Ecto neural progenitor cell (in vitro differentiated cells): ENCODE results near the gene ZNF318.
A peak's percentile ranks its signal among the peaks of the same experiment; 100 is the strongest.
"Not testable (repeated sequence)": the region's sequence is repeated elsewhere in the genome, so short reads cannot be mapped to it uniquely, and the experiment has no call there.

Source experiments
- DNase-seq: peaks from one replicate; pipeline ENCODE4 v3.0.0-alpha.2; 2018; ENCODE audit warnings: low spot score

Gene ZNF318

DNA sequence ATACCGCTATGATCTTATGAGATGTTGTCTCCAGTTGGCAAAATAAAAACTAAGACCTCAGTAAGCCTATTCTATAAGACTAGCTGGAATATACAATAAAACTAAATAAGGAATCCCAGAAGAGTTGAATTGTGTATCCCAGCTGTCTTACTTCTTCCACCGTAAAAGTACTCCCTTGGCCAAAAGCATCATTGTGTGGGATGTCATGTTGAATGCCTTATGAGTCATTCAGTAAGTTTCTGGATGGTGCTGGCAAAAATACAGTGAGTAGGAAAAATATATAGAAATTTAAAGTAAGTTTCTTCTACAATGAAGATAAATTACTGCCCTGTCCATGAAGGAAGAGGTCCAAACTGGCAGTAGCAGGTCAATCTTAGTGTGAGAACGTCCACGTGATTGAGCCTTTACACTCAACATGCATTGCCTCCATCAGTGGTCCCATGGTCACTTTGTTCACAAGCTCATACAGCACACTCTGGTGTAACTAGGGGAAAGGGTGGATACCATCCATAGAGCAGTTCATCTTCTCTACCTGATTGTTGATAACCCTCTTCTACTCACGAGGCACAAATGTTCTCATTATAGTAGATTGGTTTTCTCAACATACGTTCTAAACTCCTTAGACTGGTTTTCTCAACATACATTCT is 13.7 kb upstream of the ZNF318 start:
- no peak for DNase-seq

DNA sequence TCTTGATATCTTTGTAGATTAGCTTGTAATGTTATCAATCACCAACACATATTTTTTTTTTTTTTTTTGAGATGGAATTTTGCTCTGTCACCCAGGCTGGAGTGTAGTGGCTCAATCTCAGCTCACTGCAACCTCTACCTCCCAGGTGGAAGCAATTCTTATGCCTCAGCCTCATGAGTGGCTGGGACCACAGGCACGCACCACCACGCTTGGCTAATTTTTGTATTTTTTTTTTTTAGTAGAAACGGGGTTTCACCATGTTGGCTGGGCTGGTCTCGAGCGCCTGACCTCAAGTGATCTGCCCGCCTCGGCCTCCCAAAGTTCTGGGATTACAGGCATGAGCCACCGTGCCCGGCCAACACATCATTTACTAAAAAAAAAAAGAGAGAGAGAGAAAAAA is 11.4 kb upstream of the ZNF318 start:
- DNase-seq: not testable (repeated sequence)

DNA sequence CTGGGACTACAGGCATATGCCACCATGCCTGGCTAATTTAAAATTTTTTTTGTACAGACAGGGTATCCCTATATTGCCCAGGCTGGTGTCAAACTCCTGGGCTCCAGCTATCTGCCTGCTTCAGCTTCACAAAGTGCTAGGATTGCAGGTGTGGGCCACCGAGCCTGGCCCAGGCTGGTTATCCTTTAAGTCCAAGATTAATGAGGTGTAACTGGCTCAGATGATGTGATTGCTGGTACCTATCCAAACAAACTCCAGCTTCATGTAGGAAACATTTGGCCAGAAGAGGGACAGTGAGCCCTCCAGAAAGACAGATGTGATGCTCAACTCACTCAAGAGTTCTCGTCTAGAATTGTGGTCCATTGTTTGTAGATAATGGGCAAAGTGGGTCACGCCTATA is 9.2 kb upstream of the ZNF318 start:
- no peak for DNase-seq

DNA sequence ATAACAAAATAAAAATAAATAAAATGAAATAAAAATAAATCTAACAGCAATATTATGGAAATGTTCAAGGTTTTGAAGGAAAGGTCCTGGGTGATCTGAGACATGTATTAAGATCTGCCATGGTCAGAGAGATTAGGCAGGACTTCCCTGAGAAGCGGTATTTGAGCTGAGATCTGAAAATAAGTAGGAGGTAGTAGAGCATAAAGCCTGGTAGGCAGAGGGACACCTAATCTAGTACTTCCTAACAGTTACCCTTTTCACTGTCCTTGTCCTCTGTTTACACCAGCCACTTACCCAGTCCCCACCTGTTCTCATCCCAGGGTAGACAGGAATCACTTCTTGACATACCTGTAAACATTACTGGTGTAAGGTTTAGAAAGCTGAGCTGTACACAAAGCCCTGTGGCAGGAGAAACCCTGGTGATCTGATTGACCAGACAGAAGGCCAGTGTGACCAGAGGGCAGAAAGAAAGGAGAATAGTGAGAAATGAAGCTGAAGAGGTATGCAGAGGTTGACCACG is 8.3 kb upstream of the ZNF318 start:
- no peak for DNase-seq

DNA sequence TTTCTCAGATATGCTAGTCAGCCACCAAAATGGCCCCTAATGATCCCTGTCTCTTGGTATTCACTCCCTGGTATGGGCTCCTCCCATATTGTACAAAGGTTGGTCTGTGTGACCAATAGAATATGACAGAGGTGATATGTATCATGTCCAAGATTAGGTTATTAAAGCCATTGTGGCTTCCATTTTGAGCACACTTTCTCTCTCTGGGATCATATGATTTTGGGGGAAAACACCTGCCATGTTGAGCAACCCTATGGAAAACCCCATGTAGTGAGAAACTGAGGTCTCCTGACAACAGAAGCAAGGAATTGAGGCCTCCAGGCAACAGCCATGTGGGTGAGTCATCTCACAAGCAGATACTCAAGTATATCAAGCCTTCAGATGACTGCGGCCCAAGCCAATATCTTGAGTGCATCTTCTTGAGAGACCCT is 7.1 kb upstream of the ZNF318 start:
- no peak for DNase-seq

DNA sequence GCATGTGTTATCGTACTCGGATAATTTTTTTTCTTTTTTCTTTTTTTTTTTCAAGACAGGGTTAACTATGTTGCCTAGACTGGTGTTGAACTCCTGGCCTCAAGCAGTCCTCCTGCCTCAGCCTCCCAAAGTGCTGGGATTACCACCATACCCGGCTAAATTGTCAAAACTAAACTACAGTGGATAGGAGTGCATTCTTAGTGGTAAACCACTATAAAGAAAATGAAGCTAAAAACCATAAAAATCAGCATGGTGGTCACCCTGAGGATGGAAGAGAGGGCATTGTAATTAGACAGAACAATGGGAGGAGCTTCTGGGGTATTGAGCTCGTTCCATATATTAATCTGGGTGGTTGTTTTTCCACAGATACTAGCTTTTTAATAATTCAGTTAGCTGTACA is 6.2 kb upstream of the ZNF318 start:
- DNase-seq: no peak

DNA sequence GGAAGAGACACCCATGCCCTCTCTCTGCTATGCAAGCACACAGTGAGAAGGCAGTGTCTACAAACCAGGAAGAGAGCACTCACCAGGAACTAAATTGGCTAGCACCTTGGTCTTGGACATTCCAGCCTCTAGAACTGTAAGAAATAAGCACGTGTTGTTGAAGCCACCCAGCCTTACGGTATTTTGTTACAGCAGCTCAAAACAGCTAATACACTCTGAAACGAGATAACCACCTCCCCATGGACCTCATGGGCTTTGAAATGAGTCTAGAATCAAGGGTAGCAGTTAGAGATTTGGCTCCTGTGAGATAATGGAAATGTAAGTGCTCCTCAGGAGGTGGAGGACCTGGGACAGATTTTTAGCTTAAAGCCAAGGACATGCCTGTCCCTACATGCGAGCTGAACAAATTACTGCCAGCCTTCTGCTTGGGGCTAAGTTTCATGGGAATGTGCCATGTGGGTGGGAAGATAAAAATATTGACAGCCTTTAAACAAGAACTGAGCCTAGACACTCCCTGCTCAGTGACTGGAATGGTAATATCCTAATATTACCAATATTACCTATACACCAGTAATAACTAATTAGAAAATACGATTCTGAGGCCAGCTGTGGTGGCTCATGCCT is 3.9 kb upstream of the ZNF318 start:
- DNase-seq: no peak

DNA sequence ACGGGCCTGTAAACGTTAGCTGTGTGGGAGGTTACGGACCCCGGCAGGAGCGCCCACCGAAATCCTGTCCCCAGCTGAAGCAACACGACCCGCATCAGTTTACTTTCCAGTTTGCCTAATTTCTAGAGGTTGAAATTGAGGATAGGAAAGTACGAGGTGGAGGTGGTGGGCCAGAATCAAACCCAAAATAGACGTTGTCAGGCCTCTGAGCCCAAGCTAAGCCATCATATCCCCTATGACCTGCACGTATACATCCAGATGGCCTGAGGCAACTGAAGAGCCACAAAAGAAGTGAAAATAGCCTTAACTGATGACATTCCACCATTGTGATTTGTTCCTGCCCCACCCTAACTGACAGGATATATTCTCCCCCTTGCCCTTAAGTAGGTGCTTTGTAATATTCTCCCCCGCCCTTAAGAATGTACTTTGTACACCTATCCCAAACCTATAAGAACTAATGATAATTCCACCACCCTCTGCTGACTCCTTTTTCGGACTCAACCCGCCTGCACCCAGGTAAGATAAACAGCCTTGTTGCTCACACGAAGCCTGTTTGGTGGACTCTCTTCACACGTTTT is 645 bp upstream of the ZNF318 start:
- not testable (repeated sequence) for DNase-seq

DNA sequence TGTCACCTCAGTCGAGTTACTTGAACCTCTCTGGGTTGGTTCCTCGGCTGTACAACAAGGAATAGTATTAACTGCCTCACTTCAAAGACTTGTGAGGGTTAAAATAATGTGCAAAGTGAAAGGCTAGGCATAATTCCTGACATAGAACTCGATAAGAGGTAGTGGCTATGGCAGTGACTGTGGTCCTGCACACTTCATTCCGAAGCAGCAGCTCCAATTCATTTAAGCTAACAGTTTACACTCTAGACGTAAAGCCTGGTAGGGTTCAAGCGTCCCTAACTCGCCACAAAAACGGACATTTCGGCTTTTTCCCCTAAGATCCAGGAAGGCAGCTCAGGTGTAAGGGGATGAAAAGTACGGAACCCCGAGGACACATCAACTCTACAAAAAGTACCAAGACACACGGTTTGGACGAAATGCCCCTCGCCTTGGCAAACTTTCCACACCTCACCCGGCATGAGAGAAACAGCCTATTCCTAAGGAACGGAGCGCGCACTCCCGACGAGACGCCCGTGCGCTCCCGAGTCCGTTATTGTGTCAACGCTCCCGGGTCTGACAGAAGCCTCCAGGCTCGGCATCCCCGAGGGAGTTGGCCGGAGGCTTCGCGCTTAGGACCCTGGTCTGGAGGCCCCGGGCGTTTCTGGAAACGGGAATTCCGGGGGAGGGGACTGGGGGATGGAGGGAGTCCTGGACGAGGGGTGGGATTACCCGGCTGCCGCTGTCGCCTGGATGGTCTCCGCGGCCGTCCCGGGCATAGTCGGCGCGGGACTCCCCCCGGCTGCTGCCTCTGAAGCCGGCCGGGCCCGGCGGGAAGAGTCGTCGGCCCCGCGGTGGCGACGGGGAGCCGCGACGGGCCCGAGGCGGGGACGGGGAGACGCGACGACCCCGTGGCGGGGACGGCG is 937 bp downstream of the ZNF318 start:
- peak; percentile 80 for DNase-seq

DNA sequence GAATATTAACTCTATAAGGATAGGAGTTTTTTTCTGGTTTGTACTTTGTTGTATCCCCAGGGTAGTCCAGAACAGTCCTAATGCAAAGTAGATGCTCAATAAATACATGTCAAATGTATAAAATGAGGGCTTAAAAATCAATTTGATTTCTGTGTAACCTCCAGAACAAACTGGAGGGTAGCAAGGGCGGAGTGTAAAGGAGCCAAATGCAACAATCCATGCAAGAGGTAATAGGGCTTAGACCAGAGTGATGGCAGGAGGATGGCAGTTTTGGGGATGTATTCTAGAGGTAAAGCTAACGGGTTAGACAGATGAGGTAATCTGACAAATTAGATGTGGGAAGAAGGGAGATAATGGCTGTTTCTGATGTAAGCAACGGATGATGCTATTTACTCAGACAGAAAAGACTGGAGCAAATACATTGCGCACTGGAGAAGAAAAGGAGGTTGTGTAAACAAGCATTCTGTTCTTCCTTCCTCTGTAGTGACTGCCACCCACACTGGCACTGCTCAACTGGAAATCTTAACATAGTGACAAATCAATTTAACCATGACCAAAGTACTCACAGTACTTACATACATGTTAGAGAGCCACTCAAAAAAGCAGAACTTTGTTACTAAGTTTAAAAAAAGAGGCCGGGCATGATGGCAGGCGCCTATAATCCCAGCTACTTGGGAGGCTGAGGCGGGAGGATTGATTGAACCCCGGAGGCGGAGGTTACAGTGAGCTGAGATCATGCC is 2.0 kb downstream of the ZNF318 start:
- no peak for DNase-seq

DNA sequence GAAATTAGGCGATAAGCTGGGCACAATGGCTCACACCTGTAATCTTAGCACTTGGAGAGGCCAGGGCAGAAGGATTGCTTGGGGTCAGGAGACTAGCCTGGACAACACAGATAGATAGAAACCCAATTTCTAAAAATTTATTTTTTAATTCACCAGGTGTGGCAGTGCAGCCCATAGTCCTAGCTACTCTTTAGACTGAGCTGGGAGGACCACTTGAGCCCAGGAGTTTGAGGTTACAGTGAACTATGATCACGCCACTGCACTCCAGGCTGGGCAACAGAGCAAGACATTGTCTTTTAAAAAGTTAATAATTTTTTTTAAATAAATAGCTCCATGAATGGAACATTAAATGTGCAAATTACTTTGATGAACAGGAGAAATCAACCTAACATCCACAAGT is 8.2 kb downstream of the ZNF318 start:
- DNase-seq: no peak

DNA sequence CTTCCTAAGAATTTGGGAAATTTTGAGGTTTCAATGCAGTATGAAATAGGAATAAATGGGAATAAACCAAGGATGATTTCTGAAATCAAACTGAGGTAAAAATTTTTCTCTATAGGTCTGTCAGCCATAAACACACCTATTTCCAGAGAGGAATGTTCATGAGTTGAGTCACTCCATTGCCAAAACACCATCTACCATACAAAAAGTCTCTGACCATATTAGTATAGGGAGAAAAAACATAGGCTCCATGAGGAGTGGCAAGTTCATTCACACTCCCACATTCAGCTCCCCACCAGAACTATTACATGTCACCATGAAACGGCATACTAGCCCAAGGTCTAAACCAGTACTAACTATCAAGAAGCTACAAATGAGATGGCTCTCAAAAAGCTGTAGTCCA is 9.6 kb downstream of the ZNF318 start:
- DNase-seq: no peak

DNA sequence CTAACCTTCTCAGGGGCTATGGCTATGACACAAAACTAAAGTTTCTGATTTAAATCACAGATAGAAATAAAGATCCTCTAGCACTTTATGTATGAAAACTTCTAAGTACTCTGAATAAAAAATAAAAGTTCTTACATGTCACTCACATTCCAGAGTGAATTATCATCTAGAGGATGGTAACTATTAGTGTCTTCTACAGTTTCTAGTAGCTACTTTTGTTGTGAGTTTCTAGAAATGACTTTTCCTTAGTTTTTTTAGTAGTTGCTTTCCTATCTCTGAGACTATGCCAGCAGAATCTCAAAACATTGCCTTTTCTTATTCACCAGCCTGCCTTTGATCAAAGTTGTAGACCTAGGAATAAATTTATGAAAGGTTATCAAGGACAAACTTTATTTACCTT is 10.1 kb downstream of the ZNF318 start:
- no peak for DNase-seq

DNA sequence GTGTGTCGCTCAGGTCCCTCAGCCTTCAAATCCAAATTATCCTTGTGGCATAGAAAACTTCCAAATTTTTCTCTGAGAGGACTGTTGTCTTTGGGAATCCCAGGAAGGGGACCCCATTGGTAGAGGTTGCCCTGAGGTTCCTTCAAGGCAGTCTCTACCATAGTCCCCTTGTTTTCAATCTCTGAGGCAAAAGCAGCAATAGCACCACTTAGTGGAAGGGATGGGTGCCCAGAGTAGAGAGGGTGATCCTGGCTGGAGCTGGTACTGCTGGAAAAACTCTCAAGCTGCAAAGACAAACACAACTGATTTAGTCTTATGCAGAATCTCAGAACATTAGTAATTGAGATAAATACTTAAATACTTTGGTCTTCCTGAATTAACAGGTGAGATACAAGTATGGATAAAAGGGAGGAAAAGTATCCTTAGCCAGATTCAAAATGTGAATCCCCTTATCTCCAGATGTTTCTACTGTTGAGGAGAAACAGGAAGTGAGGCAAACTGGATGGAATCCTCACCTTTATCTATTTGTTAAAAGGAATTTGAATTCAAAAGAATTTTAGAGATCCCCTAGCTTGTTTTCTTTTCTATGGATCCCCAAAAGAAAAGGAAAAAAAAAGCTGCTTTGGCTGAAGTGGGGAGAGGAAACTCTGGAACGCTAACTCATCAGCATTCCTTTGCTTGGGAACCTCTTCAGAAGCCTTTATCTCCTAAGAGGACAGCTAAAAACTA is 13.4 kb downstream of the ZNF318 start:
- DNase-seq: no peak

DNA sequence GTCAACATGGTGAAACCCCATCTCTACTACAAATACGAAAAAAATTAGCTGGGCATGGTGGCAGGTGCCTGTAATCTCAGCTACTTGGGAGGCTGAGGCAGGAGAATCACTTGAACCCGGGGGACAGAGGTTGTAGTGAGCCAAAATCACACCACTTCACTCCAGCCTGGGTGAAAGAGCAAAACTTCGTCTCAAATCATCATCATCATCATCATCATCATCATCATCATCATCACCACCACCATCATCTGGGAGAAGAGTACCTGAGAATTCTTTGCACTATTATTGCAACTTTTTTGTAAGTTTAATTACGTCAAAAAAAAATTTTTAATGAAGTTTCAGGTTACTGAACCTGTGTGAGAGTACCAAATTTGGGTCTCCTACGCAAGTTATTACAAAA is 17.5 kb downstream of the ZNF318 start:
- DNase-seq: not testable (repeated sequence)

DNA sequence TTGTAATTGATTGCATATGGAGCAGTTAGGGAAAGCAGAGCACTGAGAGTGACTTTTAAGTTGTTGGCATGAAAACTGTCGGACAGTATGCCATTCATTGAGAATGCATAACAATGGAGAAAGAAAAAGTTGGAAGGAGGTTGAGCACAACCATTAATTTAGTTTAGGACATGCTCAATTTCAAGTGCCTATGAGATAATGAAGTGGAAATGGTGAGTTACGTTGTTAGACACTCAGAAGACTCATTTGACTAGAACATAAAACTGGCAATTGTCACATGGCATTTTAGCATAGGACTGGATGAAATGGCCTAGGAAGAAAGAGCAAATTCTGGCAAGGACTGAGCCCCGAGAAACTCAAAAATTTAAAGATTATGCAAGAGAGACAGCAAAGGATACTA is 22.0 kb downstream of the ZNF318 start:
- DNase-seq: no peak

DNA sequence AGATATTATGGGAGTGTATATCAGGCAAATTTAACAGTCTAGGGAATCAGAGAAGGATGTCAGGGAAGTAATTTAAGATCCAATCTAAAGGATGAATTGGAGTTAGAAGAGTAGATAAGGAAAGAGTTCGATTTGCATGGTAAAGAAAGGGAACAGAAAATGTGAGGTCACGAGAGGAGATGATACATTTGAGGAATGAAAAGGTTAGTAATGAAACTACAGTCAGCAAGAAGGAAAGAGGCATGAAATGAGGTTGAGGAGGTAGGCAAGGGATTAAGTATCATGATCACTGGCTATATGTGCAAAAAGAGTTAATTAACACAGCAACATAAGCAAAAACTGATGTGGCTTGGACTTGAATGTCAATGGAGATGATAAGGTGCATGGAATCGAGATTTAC is 22.4 kb downstream of the ZNF318 start:
- DNase-seq: no peak

DNA sequence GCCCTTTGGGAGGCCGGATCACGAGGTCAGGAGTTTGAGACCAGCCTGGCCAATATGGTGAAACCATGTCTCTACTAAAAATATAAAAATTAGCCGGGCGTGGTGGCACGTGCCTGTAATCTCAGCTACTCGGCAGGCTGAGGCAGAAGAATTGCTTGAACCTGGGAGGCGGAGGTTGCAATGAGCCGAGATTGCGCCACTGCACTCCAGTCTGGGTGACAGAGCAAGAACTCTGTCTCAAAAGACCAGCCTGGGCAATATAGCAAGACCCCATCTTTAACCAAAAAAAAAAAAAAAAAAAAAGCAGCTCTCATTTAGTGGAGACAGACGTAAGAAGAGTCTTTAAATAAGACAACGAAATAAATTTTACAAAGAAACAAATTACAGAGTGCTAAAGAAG is 23.2 kb downstream of the ZNF318 start:
- not testable (repeated sequence) for DNase-seq

DNA sequence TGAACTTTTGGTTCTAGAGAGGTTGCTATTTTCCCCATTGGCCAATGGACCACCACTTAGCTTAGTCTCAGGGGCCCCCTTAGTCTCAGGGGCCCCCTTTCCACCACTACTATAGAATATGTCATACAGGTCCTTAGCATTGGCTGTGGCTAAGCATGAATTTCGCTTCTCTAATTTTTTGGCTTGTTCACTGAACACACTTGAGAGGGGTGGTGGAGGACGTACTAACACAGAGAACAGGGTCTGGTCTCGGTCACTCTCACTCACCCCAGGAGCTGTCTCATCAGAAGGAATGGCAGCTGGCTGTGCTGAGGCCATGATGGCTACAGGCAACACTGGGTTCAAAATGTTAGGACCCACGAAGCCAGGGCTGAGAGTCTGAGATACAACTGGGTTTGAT is 30.3 kb downstream of the ZNF318 start:
- no peak for DNase-seq

DNA sequence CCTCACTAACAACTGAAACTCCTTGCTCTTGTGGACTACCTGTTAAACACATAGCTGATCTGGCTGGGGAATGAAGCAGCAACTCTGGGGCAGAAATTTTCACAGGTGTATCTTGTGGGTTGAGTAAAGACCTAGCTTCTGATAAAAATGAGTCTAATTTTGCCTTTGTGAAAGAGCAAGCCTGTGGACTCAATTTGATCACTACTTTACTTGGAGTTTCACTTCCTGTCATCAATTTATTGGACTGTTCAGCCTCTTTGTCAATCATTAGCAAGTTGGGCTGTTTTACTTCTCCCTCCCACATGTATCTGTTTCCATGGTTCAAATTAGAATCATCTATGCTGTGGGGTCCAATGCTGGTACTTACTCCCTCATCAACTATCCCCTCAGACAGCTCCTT is 31.2 kb downstream of the ZNF318 start:
- DNase-seq: no peak

DNA sequence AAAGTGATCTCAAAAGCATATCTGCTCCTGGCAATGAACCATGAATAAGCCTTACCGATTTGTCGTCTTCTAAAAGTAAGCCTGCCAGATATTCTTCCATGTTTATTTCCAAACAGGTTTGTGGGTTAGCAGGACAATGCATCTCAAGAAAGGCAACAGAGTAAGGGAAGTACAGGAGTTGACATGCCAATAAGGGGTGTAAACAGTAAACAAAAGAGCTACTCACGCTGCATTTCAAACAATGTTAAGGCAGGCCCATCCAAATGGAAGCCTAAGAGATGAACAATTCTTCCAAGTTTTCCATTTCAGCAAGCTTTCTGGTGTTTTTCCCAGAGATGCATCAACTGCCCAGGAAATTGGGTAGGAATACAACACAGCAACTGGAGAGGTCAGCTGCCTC is 33.1 kb downstream of the ZNF318 start:
- no peak for DNase-seq
